ENCODE data around the gene RANBP9. TPM values are rescaled to one million over a fixed set of nuclear protein-coding genes. Genes with fewer than 3 reads are reported as not detected.

RANBP9 gene
- total and polyA plus RNA-seq, 2 of the 13 experiments (the other 11 are each of a cell fraction or from before 2014, with no cell fraction given), result 26.6 to 30.6 TPM

DNA sequence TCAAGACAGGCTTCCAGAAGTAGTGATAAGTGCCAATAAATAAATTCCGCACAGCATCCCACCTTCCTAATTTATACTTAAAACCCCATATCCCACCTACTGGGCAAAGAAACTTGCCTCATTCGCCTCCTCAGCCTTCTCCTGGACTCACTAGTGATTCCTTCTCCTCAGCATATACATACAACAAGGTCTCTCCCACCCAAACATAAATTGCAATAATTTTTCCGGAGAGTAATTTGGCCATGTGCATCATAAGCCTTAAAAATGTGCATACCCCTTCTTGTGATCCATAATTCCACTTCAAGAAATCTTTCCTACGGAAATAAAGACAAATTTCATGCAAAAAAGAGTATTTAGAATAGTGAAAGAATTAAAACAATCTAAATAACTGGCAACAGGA, 26.8 kb downstream of the RANBP9 start (continued):
- no peak for TF ChIP-seq ZZZ3 (CRISPR knock-in tag; IDR thresholded peaks at IDR 0.05; ENCODE audit: borderline replicate concordance)

DNA sequence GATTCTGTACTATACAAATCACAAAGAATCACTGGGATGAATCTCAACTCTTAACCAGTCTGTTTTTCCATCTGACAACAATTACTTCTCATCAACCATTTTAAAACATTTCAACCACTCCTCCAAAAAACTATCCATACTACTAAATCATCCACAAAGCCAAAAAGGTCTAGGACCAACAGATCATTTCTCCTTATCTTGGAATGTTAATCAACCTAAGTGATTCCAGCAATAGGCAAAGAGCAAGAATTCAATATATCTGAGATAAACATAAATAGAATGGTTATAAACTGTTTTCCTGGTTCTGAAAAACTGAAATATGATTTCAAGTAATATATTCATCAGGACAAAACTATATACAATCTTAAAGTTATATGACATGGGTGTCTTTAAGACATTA, 28.6 kb downstream of the RANBP9 start:
- Histone ChIP-seq H3K27ac (ENCODE audit: extremely low read length, insufficient read depth, low read length) (no peak overlapping the region), H3K9me3 (ENCODE audit: low read length) (peaks cover 5% of the 10 kb centered on the region; the same call in 1 of the 2 replicates), H3K4me1 (ENCODE audit: insufficient read depth, low read length) (peaks cover 12% of the 10 kb centered on the region), H3K4me3 (replicated peaks in 1 of 3; ENCODE audit: insufficient read depth in 1 of 3, low read depth in 2 of 3, low read length in 3 of 3) (no peak overlapping the region), H4K20me1 (ENCODE audit: insufficient read depth, low read length) (peaks cover 4% of the 10 kb centered on the region), H3K4me2 (ENCODE audit: low read depth, low read length) (no peak overlapping the region), H3K36me3 (replicated peaks in 1 of 2; ENCODE audit: control insufficient read depth in 1 of 2, insufficient read depth in 2 of 2, low read length in 2 of 2) (peaks cover 3 to 14% of the 10 kb centered on the region in 2 experiments; a peak in 2 of 5 replicates), H3K9ac (ENCODE audit: insufficient read depth, low read depth, low read length) (no peak overlapping the region), H3K27me3 (ENCODE audit: control insufficient read depth in 1 of 2, insufficient read depth in 2 of 2, low read length in 2 of 2) (no peaks in the 10 kb centered on the region), H2AFZ (ENCODE audit: low read length) (no peak overlapping the region), H3K79me2 (ENCODE audit: insufficient read depth, low read length) (peaks cover 86% of the 10 kb centered on the region)
- no TSS peak for BruUV-seq (replicated peaks)
- ATAC-seq (no peak), FAIRE-seq (no peak), DNase-seq (ENCODE audit: low spot score) (no peak)
- ChIA-PET POLR2A (no interaction called here), CTCF (ENCODE audit: low intra/inter-chr PET ratio, low total read pairs) (no interaction called here)
- in situ Hi-C loops (cut with HindIII; ENCODE audit: extremely low pct_ligation_motif_present, low pct_unique_long_range_greater_than_20kb) (no loop called here), intact Hi-C loops (cut with micrococcal nuclease; ENCODE audit: unreplicated experiment) (no loop called here)
- TF ChIP-seq CHD2 (IDR thresholded peaks at IDR 0.05; ENCODE audit: low read depth, low read length) (no peak), SP140L (CRISPR knock-in tag; IDR thresholded peaks at IDR 0.05; ENCODE audit: borderline replicate concordance) (no peak), SMAD3 (CRISPR knock-in tag; IDR thresholded peaks at IDR 0.05) (no peak), BORCS8-MEF2B (CRISPR knock-in tag; IDR thresholded peaks at IDR 0.05) (no peak), ATF1 (CRISPR knock-in tag; IDR thresholded peaks at IDR 0.05) (no peak)
- TF ChIP-seq, protein P1, sequence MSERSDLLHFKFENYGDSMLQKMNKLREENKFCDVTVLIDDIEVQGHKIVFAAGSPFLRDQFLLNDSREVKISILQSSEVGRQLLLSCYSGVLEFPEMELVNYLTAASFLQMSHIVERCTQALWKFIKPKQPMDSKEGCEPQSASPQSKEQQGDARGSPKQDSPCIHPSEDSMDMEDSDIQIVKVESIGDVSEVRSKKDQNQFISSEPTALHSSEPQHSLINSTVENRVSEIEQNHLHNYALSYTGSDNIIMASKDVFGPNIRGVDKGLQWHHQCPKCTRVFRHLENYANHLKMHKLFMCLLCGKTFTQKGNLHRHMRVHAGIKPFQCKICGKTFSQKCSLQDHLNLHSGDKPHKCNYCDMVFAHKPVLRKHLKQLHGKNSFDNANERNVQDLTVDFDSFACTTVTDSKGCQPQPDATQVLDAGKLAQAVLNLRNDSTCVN (CRISPR knock-in tag; IDR thresholded peaks at IDR 0.05; ENCODE audit: borderline replicate concordance), result no peak
- TF ChIP-seq, protein P2, sequence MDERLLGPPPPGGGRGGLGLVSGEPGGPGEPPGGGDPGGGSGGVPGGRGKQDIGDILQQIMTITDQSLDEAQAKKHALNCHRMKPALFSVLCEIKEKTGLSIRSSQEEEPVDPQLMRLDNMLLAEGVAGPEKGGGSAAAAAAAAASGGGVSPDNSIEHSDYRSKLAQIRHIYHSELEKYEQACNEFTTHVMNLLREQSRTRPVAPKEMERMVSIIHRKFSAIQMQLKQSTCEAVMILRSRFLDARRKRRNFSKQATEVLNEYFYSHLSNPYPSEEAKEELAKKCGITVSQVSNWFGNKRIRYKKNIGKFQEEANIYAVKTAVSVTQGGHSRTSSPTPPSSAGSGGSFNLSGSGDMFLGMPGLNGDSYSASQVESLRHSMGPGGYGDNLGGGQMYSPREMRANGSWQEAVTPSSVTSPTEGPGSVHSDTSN (CRISPR knock-in tag; IDR thresholded peaks at IDR 0.05), result no peak
- TF ChIP-seq, protein P3, sequence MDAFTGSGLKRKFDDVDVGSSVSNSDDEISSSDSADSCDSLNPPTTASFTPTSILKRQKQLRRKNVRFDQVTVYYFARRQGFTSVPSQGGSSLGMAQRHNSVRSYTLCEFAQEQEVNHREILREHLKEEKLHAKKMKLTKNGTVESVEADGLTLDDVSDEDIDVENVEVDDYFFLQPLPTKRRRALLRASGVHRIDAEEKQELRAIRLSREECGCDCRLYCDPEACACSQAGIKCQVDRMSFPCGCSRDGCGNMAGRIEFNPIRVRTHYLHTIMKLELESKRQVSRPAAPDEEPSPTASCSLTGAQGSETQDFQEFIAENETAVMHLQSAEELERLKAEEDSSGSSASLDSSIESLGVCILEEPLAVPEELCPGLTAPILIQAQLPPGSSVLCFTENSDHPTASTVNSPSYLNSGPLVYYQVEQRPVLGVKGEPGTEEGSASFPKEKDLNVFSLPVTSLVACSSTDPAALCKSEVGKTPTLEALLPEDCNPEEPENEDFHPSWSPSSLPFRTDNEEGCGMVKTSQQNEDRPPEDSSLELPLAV (CRISPR knock-in tag; conservative IDR thresholded peaks at IDR 0.05; ENCODE audit: low read depth), result no peak
- TF ChIP-seq, protein P4, sequence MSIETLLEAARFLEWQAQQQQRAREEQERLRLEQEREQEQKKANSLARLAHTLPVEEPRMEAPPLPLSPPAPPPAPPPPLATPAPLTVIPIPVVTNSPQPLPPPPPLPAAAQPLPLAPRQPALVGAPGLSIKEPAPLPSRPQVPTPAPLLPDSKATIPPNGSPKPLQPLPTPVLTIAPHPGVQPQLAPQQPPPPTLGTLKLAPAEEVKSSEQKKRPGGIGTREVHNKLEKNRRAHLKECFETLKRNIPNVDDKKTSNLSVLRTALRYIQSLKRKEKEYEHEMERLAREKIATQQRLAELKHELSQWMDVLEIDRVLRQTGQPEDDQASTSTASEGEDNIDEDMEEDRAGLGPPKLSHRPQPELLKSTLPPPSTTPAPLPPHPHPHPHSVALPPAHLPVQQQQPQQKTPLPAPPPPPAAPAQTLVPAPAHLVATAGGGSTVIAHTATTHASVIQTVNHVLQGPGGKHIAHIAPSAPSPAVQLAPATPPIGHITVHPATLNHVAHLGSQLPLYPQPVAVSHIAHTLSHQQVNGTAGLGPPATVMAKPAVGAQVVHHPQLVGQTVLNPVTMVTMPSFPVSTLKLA (IDR thresholded peaks at IDR 0.05), result no peak
